Osteocyte (in vitro differentiated cells): ENCODE measurements around the gene CTNNA1. TPM values are rescaled to one million over a fixed set of nuclear protein-coding genes. Genes with fewer than 3 reads are reported as not detected.

Experiments
- DNase-seq: peaks from one replicate; pipeline ENCODE4 v3.0.0; 2021; ENCODE audit warnings: mixed read lengths; ENCODE audit not compliant: unreplicated experiment; ENCODE audit errors: extremely low spot score
- H3K27ac Mint-ChIP-seq: one replicate; pipeline ENCODE4 v1.8.0; 2021; ENCODE audit warnings: mild to moderate bottlenecking, mixed read lengths; ENCODE audit not compliant: unreplicated experiment
- H3K27me3 Mint-ChIP-seq: one replicate; pipeline ENCODE4 v1.8.0; 2021; ENCODE audit warnings: mixed read lengths; ENCODE audit not compliant: unreplicated experiment
- H3K36me3 Mint-ChIP-seq: one replicate; pipeline ENCODE4 v1.8.0; 2021; ENCODE audit warnings: mixed read lengths; ENCODE audit not compliant: unreplicated experiment
- H3K4me1 Mint-ChIP-seq: one replicate; pipeline ENCODE4 v1.8.0; 2021; ENCODE audit warnings: mixed read lengths; ENCODE audit not compliant: unreplicated experiment
- H3K4me3 Mint-ChIP-seq: one replicate; pipeline ENCODE4 v1.8.0; 2021; ENCODE audit warnings: mild to moderate bottlenecking, moderate library complexity, mixed read lengths; ENCODE audit not compliant: unreplicated experiment
- H3K9me3 Mint-ChIP-seq: one replicate; pipeline ENCODE4 v1.8.0; 2021; ENCODE audit warnings: mixed read lengths; ENCODE audit not compliant: unreplicated experiment
- total RNA-seq: library from RNA; stranded (reverse); gene quantifications from 2 replicates; pipeline ENCODE4 v1.2.1, GENCODE V29; 2021
- TF ChIP-seq, protein P1 (sequence below): fragments of 200-600 bp; sonication (generic); IDR thresholded peaks from 2 replicates; pipeline ENCODE4 v1.5.0; 2021; ENCODE audit warnings: antibody characterized with exemption, mild to moderate bottlenecking, moderate library complexity

Gene CTNNA1
- total RNA-seq, 1 donor from 2014 or later: 375 TPM

DNA sequence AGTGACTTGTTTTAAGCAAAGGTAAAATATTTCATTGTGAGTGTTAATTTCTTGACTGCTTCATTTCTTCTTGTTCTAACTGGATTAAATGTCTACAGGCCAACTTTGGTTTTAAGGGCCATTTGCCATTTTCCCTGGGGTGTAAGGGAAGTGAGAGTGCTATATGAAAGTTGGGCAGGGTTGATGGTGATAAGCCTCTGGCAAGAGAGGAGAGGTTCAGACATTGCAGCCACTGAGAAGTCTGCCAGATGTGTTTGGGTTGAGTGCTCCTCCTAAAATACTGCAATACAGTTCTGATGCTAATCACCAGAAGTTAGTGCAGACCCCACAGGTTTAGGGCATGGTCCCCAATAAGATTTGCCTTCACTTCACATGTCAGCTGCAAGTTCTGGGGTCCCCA, 136.8 kb downstream of the CTNNA1 start:
- Mint-ChIP-seq H3K36me3 (peaks cover 44% of the 10 kb centered on the region), H3K27ac (no peak overlapping the region), H3K4me1 (no peaks in the 10 kb centered on the region), H3K9me3 (no peaks in the 10 kb centered on the region), H3K4me3 (no peak overlapping the region), H3K27me3 (no peaks in the 10 kb centered on the region)
- TF ChIP-seq, protein P1, sequence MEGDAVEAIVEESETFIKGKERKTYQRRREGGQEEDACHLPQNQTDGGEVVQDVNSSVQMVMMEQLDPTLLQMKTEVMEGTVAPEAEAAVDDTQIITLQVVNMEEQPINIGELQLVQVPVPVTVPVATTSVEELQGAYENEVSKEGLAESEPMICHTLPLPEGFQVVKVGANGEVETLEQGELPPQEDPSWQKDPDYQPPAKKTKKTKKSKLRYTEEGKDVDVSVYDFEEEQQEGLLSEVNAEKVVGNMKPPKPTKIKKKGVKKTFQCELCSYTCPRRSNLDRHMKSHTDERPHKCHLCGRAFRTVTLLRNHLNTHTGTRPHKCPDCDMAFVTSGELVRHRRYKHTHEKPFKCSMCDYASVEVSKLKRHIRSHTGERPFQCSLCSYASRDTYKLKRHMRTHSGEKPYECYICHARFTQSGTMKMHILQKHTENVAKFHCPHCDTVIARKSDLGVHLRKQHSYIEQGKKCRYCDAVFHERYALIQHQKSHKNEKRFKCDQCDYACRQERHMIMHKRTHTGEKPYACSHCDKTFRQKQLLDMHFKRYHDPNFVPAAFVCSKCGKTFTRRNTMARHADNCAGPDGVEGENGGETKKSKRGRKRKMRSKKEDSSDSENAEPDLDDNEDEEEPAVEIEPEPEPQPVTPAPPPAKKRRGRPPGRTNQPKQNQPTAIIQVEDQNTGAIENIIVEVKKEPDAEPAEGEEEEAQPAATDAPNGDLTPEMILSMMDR: no peak
- DNase-seq: no peak

DNA sequence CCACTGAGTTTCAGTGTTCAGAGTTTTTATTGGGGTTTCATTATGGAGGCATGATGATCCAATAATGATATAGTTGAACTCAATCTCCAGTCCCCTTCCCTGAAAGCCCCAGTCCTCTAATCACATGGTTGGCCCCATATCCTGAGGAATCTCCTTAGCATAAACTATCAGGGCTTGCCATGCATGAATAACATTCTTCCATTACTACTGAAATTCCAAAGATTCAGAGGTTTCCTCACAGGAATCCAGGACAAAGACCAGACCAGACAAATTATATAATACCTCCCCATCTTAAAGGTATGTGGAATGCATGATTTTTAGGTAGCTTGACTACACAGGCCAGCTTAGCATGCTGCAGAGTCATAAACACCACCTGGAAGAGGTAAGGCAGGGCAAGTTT, 137.4 kb downstream of the CTNNA1 start:
- Mint-ChIP-seq H3K4me1 (no peaks in the 10 kb centered on the region), H3K27me3 (no peaks in the 10 kb centered on the region), H3K4me3 (no peak overlapping the region), H3K27ac (no peak overlapping the region), H3K9me3 (no peaks in the 10 kb centered on the region), H3K36me3 (peaks cover 46% of the 10 kb centered on the region)
- TF ChIP-seq, protein P1: no peak
- no peak for DNase-seq

DNA sequence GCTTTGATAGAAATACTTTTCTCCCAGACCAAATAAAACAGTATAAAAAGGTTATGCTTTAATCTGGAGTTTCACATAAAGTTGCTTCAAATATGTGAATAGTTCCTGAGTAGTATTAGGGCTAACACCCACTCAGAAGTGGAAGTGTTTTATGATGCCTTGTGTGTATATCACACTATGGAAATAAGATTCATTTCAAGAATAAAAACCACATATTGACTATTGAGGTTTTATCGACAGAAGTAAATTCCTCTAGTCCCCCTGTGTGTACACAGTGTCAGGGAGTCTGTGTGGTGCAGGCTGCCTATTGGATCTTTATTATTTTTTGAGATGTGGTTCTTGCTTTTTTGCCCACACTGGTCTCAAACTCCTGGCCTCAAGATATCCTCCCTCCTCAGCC, 142.7 kb downstream of the CTNNA1 start:
- Mint-ChIP-seq H3K4me3 (no peak overlapping the region), H3K27ac (no peak overlapping the region), H3K9me3 (peaks cover 7% of the 10 kb centered on the region), H3K36me3 (peaks cover 27% of the 10 kb centered on the region), H3K4me1 (peaks cover 26% of the 10 kb centered on the region), H3K27me3 (no peaks in the 10 kb centered on the region)
- TF ChIP-seq, protein P1: no peak
- no peak for DNase-seq

DNA sequence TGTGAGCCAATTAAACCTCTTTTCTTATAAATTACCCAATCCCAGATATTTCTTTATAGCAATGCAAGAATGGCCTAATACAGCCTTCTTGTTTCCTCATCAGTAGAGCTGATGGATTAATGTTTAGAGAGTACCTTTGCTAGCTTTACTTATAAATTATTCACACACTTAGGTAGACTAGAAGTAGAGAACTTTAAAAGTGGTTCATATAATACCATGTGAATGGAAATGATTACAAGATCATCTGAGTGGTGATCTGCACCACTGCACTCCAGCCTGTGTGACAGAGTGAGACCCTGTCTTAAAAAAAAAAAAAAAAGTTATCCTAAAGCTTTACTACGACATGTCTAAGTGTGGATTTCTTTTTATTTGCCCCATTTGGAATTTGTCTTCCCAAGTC, 145.1 kb downstream of the CTNNA1 start:
- Mint-ChIP-seq H3K36me3 (peaks cover 40% of the 10 kb centered on the region), H3K4me3 (no peak overlapping the region), H3K27me3 (no peaks in the 10 kb centered on the region), H3K4me1 (peaks cover 45% of the 10 kb centered on the region), H3K9me3 (peaks cover 7% of the 10 kb centered on the region), H3K27ac (no peak overlapping the region)
- TF ChIP-seq, protein P1: no peak
- DNase-seq: no peak

DNA sequence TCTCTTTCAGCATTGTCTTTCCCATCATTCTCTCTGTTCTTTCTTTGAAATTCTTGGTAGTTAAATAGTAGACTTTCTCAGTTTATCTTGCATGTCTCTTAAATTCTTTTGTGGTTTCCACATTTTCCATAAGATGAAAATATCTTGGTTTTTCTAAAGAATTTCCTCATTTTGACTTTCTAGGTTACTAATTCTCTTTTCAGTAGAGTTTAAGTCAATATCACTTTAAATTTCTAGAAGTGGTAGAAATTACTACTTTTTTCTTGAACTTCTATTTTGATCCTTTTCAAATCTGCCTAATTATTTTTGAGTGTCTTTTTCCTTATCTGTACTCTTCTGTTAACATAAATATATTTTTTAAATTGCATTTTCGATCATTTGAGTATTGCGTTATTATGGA, 145.5 kb downstream of the CTNNA1 start:
- Mint-ChIP-seq H3K27ac (no peak overlapping the region), H3K4me1 (peaks cover 49% of the 10 kb centered on the region)

More for the DNA sequence above, 145.5 kb downstream of the CTNNA1 start:
- Mint-ChIP-seq H3K4me3 (no peak overlapping the region), H3K27me3 (no peaks in the 10 kb centered on the region), H3K36me3 (peaks cover 44% of the 10 kb centered on the region), H3K9me3 (peaks cover 7% of the 10 kb centered on the region)
- TF ChIP-seq, protein P1: no peak
- DNase-seq: no peak
